ENCODE results near the gene PAX7.
A peak's percentile ranks its signal among the peaks of the same experiment; 100 is the strongest.

PAX7 gene

DNA sequence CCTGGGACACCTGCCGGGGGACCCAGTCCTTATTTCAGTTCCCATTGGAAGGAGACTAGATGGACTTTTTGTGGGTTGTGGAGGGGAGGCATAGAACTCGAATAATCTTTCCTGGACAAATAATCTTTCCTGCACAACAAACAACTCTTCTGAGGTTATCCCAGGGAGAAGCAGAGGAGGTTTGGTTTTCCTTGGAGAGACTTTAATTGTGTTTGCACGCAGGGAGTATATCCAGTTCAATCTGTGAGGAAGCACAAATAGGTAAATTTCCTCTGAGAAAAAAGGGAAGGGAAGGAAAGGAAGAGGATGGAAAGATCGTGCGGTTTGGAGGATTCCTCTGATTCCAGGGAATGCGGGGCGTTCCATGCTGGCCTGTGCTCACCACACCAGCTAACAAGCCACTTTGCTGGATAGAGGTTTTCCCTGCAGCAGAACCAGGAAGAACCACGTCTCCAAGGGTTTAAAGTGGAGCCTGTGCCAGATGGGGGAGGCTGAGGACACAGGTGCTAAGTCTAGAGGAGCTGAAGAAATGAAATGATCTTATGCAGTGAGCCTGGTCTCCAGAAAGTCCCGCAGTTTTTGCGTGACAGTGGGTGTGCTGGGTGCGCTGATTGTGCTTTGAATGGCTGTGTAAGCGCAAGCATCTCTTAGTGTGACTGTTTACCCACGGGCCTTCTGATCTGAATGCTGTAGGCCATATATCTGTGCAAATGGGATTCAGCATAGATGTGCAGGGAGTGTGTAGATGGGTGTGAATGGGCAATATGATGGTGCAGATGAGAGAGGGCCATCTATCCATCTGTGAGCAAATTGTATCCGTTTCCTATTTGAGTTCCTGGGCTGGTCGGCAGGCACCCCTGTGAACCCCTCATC lies 7.6 kb downstream of the PAX7 start:
- Histone ChIP-seq H3K27me3 (ENCODE audit: control insufficient read depth, insufficient read depth, low read length) (peaks cover 95% of the 10 kb centered on the region), H3K4me3 (ENCODE audit: low read depth, low read length) (peak overlapping the region; percentile 32), H3K9me3 (ENCODE audit: control insufficient read depth, insufficient read depth, low read length) (no peaks in the 10 kb centered on the region), H3K9ac (ENCODE audit: low read depth, low read length) (no peak overlapping the region), H3K4me1 (ENCODE audit: control insufficient read depth, insufficient read depth, low read length) (peaks cover 19% of the 10 kb centered on the region), H3K36me3 (ENCODE audit: control insufficient read depth, insufficient read depth, low read length) (no peaks in the 10 kb centered on the region)

DNA sequence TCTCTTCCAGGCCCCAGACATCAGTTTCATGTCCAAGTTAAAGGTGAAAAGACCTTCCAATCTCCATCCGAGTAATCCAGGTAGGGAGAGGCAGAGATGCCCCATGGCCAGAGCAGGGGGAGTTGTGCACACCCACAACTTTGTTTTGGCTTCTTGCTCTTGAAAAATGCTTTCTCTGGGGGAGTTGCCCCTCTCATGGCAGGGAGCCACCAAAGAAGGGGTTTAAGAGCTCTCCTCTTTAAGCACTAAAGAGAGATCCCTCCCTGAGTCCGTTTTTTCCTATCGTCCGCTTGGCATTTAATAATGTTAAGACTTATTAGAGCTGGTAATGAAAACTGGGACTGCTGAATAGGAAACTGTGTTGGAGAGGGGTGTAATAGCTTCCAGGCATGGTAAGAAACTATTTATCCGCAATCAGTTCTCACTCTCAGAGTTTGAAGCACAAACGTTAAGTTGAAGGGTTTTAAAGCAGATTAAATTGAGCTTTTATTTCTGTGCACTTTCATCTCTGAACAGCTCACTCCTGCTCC lies 8.3 kb downstream of the PAX7 start:
- H3K4me1 ChIP-seq (ENCODE audit: control insufficient read depth, insufficient read depth, low read length) = peaks cover 19% of the 10 kb centered on the region
- no peaks in the 10 kb centered on the region for H3K9me3 ChIP-seq (ENCODE audit: control insufficient read depth, insufficient read depth, low read length)
- no peaks in the 10 kb centered on the region for H3K36me3 ChIP-seq (ENCODE audit: control insufficient read depth, insufficient read depth, low read length)
- no peak overlapping the region for H3K4me3 ChIP-seq (ENCODE audit: low read depth, low read length)
- peaks cover 95% of the 10 kb centered on the region for H3K27me3 ChIP-seq (ENCODE audit: control insufficient read depth, insufficient read depth, low read length)
- no peak overlapping the region for H3K9ac ChIP-seq (ENCODE audit: low read depth, low read length)

DNA sequence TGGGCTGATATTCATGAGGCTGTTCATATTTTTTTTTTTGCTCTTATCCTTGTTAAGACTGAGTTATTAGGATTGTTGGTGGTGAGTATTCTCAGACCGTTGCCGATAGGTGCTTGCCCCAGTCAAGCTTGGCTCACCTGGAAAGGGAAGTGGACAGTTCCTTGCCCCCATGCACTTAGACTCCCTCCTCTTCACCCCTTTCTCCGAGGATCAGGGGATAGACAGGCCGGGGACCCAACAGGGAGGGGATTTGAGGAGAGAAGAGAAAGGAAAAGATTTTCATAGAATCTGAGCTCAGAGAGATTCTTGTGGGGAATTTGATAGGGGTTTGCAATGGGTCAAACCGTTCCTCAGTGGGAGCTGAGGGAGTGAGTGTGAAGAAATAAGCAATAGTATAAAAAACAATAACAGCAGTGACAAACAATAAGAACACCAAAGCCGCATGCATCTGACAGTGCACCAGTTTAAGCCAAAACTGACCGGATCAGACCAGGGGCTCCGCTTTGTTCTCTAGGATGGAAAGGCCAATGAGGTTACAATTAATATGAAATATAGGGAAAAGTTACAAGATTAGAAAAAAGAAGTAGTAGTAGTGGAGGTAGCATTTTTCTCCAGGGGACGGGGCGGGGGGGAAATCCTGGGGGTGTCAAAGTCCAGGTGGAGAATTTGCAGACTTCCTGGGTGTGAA lies 8.9 kb downstream of the PAX7 start:
- peaks cover 21% of the 10 kb centered on the region for H3K4me1 ChIP-seq (ENCODE audit: control insufficient read depth, insufficient read depth, low read length)
- no peak overlapping the region for H3K4me3 ChIP-seq (ENCODE audit: low read depth, low read length)
- peaks cover 95% of the 10 kb centered on the region for H3K27me3 ChIP-seq (ENCODE audit: control insufficient read depth, insufficient read depth, low read length)
- H3K9me3 ChIP-seq (ENCODE audit: control insufficient read depth, insufficient read depth, low read length) = no peaks in the 10 kb centered on the region
- H3K36me3 ChIP-seq (ENCODE audit: control insufficient read depth, insufficient read depth, low read length) = no peaks in the 10 kb centered on the region
- H3K9ac ChIP-seq (ENCODE audit: low read depth, low read length) = no peak overlapping the region

DNA sequence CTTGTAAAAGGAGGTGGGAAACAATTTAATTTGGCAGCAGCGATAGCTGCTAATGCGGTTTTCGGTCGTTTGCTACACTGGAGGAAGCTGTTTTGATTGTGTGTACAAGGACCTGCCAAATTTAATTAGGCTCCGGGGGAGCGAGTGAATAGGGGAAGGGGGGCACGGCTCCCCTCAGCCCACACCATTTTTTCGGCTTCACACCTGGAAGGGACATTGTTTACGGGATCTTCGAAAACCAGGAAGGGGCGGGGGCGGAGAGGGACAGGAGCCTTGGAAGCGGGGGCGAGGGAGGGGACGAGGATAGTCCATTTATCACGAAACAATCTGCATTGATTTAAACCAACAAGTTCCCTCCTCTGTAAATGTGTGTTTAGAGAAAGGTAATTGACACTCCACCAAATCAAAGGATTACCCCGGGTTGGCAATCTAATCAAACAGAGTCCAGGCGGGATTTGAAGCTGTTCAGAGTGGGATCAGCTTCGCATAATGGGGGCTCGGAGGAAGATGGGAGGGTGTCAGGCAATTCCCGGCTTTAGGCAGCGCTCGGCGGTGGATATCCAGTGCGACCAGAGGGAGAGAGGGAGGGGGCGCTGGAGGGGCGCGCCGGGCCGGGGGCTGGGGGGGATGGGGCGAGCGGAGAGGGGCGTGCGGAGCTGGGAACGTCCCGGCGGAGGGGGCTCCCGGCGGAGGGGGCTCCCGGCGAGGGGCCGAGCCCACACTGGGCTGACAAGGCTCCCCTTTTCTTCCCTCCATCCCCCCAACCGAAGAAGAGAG lies 9.8 kb downstream of the PAX7 start:
- H3K27me3 ChIP-seq (ENCODE audit: control insufficient read depth, insufficient read depth, low read length) = peaks cover 95% of the 10 kb centered on the region
- peak overlapping the region; percentile 32 for H3K4me3 ChIP-seq (ENCODE audit: low read depth, low read length)
- no peak overlapping the region for H3K9ac ChIP-seq (ENCODE audit: low read depth, low read length)
- peaks cover 21% of the 10 kb centered on the region for H3K4me1 ChIP-seq (ENCODE audit: control insufficient read depth, insufficient read depth, low read length)
- H3K36me3 ChIP-seq (ENCODE audit: control insufficient read depth, insufficient read depth, low read length) = no peaks in the 10 kb centered on the region
- no peaks in the 10 kb centered on the region for H3K9me3 ChIP-seq (ENCODE audit: control insufficient read depth, insufficient read depth, low read length)

DNA sequence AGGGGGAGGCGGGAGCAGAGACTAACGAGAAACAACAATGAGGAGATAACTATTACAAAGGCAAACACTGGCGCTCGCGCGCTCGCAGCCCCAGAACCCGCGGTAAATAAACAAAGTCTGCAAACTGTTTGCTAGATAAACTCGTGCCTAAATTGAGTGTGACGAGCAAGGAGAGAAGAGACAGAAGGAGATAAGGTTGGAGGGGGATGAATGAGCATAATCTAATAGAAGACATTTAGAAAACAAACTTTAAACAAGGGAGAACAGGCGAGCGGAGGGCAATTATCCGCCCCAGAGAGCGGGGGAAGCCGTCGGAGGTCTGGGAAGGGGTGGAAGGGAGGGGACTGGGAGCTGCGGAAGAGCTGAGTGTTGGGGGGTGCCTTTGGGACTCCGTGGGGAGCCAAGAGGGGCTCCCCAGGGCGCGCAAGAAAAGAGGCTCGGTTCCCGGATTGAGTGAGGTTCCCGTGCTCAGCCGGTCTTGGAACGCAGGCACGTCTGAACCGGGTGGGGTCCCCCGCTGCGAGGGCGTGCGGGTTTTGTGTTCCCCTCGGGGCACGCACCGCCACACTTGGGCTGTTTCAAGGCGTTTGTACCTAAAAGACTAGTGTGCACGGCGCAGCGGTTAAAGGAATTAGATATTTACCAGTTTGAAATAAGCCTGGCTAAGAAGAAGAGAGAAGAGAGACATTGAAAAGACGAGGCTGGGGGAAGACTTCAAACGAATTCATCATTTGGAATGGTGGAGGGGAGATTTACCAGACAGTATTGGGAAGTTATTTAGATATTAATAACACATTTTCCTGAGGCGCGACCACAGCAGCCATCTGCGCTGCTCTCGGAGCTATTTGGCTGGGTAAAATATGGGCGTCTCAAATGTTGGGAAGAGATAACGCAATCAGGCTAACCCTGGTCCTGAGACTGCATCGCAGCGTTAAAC lies 10.6 kb downstream of the PAX7 start:
- peaks cover 95% of the 10 kb centered on the region for H3K27me3 ChIP-seq (ENCODE audit: control insufficient read depth, insufficient read depth, low read length)
- no peaks in the 10 kb centered on the region for H3K36me3 ChIP-seq (ENCODE audit: control insufficient read depth, insufficient read depth, low read length)
- H3K4me1 ChIP-seq (ENCODE audit: control insufficient read depth, insufficient read depth, low read length) = peaks cover 20% of the 10 kb centered on the region
- H3K9me3 ChIP-seq (ENCODE audit: control insufficient read depth, insufficient read depth, low read length) = no peaks in the 10 kb centered on the region
- H3K4me3 ChIP-seq (ENCODE audit: low read depth, low read length) = peak overlapping the region; percentile 28
- no peak overlapping the region for H3K9ac ChIP-seq (ENCODE audit: low read depth, low read length)

DNA sequence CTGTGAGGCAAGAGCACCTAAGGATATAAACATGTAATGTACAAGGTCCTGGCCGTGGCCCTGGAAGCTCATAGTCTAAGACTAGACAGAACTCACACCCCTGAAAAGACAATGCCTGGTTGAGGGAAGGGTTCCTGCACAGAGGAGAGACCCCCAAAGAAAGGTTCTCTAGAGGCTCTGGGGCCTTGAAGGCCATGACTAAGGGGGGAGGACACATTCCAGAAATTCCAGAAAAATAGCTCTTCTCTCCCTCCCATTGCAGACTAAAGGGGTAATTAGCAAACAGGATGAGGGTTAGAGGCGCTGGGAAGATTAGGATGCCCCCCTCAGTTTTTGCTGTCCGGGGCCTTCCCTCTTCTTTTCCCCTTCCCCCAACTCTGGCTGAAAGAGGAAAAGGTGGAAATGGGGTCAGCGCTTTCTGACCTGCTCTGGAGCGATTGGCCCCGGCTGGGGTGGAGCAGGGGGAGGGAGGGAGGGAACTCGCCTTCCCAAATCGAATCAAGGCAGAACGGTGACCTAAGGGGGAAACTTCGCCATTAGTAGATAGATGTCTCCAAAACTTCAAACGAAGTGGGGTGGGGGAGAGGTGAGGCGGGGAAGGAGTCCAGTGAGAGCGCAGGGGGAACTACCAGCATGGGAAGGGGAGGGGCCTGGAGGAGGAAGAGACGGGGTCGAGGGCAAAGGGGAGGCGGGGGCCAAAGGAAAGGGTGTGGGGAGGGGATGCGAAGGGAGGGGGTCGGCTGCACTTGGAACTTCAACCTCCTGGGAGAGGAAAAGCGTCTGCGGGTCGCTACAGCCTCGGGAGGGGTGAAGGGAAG lies 11.8 kb downstream of the PAX7 start:
- peaks cover 92% of the 10 kb centered on the region for H3K27me3 ChIP-seq (ENCODE audit: control insufficient read depth, insufficient read depth, low read length)
- H3K9me3 ChIP-seq (ENCODE audit: control insufficient read depth, insufficient read depth, low read length) = no peaks in the 10 kb centered on the region
- peaks cover 15% of the 10 kb centered on the region for H3K4me1 ChIP-seq (ENCODE audit: control insufficient read depth, insufficient read depth, low read length)
- H3K4me3 ChIP-seq (ENCODE audit: low read depth, low read length) = peak overlapping the region; percentile 39
- no peak overlapping the region for H3K9ac ChIP-seq (ENCODE audit: low read depth, low read length)
- no peaks in the 10 kb centered on the region for H3K36me3 ChIP-seq (ENCODE audit: control insufficient read depth, insufficient read depth, low read length)

DNA sequence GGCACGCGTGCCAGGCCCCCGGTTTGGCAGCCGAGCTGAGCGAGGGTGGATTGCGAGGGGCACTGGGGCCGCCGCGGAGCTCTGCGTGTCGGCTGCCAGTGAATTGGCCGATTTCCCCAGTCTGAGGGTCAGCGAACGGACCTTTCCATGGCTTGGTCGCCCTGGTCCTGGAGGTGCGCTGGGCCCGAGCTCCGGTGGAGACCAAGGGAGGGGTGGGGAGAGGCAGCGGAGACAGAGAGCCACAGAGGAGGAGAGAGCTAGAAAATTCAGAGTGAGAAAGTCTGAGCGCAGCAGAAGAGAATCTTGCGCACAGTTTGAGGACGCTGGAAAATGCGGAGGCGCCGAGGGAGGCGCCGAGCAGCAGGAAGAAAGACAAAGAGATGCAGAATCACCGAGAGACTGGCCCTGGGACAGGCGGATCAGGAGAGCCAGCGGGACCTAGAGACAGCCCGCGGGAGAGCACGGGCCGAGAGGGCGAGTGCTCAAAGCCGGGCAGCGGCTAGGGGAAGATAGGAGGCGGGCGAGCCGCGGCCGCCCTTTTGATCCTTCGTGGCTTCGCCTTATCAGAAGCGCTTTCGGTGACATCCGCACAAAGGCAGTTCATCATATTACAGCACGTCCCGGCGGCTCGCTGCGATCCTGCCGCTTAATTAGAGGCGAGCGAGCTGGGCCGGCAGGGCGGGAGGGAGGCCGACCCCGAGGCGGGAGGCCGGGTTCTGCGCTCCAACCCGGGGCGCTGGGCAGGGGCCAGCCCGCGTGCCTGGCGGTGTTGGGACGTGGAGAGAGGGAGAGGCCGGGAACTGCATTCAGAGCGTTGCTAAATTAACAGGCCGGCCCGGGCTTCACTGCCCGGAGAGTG lies 12.7 kb downstream of the PAX7 start:
- H3K9ac ChIP-seq (ENCODE audit: low read depth, low read length) = no peak overlapping the region
- no peaks in the 10 kb centered on the region for H3K9me3 ChIP-seq (ENCODE audit: control insufficient read depth, insufficient read depth, low read length)
- no peaks in the 10 kb centered on the region for H3K36me3 ChIP-seq (ENCODE audit: control insufficient read depth, insufficient read depth, low read length)
- peaks cover 16% of the 10 kb centered on the region for H3K4me1 ChIP-seq (ENCODE audit: control insufficient read depth, insufficient read depth, low read length)
- H3K27me3 ChIP-seq (ENCODE audit: control insufficient read depth, insufficient read depth, low read length) = peaks cover 92% of the 10 kb centered on the region
- peak overlapping the region; percentile 39 for H3K4me3 ChIP-seq (ENCODE audit: low read depth, low read length)

DNA sequence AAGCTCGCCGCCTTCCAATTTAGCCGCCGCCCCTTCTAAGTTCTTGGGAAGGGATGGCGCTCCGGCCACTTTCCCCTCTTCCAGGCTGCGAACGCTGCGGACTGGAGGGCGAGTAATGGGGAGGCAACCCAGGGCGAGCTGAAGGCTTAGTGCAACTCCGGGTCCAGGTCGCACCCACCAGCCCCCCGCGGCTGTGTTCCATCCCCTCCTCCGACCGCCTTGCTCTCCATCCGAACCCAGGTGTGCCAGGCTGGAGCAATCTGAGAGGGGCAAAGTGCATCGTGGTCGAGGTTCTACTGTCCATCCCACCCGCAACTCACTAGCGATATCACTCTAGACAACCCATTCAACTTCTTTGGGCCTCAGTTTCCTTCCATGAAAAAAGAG lies 13.4 kb downstream of the PAX7 start:
- Histone ChIP-seq H3K27me3 (ENCODE audit: control insufficient read depth, insufficient read depth, low read length) (peaks cover 92% of the 10 kb centered on the region), H3K9me3 (ENCODE audit: control insufficient read depth, insufficient read depth, low read length) (no peaks in the 10 kb centered on the region), H3K4me1 (ENCODE audit: control insufficient read depth, insufficient read depth, low read length) (peaks cover 17% of the 10 kb centered on the region), H3K9ac (ENCODE audit: low read depth, low read length) (no peak overlapping the region), H3K36me3 (ENCODE audit: control insufficient read depth, insufficient read depth, low read length) (no peaks in the 10 kb centered on the region), H3K4me3 (ENCODE audit: low read depth, low read length) (peak overlapping the region; percentile 39)

DNA sequence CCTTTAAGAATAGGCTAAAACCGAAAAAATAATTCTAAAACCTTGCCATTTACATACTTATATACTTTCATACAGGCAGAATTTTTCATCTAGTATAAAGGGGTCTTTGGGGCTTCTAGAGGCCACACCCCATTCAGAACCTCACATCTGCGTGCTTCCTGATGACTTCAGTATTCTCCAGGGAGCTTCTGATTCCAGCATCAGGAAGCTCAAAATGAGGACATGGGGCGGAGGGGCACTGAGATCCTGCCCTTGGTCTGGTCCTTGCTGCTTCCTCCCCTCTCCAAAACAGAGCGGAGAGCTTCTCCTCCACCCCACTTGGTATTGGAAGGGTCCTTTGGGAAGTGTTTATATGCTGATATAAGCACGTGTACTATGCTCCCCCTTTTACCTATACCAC lies 13.8 kb downstream of the PAX7 start:
- Histone ChIP-seq H3K36me3 (ENCODE audit: control insufficient read depth, insufficient read depth, low read length) (no peaks in the 10 kb centered on the region), H3K4me3 (ENCODE audit: low read depth, low read length) (peak overlapping the region; percentile 39), H3K27me3 (ENCODE audit: control insufficient read depth, insufficient read depth, low read length) (peaks cover 92% of the 10 kb centered on the region), H3K9ac (ENCODE audit: low read depth, low read length) (no peak overlapping the region), H3K9me3 (ENCODE audit: control insufficient read depth, insufficient read depth, low read length) (no peaks in the 10 kb centered on the region), H3K4me1 (ENCODE audit: control insufficient read depth, insufficient read depth, low read length) (peaks cover 21% of the 10 kb centered on the region)

All from iPS-15b (cell line).